DOHH2 (cell line): ENCODE results near the gene GHR.

Experiments
- H3F3A ChIP-seq: fragments of 200-600 bp; sonication (generic), shearing (Covaris generic); 2 replicates; pipeline ENCODE4 v1.6.0; 2016; ENCODE audit warnings: antibody characterized with exemption, mild to moderate bottlenecking; ENCODE audit not compliant: control insufficient read depth, insufficient read depth
- H3K27ac ChIP-seq: fragments of 200-600 bp; sonication (generic); 2 replicates; pipeline ENCODE4 v1.5.1; 2014; ENCODE audit warnings: low read depth, mild to moderate bottlenecking, low read length, moderate library complexity
- H3K27me3 ChIP-seq: fragments of 200-600 bp; sonication (generic); 2 replicates; pipeline ENCODE4 v1.6.1; 2014; ENCODE audit warnings: mild to moderate bottlenecking, low read length, mixed read lengths; ENCODE audit not compliant: control insufficient read depth
- H3K36me3 ChIP-seq: fragments of 200-600 bp; sonication (generic); 2 replicates; pipeline ENCODE4 v1.6.1; 2014; ENCODE audit warnings: mild to moderate bottlenecking, low read length, moderate library complexity, mixed read lengths; ENCODE audit not compliant: control insufficient read depth
- H3K4me1 ChIP-seq: fragments of 200-600 bp; sonication (generic); 2 replicates; pipeline ENCODE4 v1.6.1; 2014; ENCODE audit warnings: mild to moderate bottlenecking, low read length, mixed read lengths; ENCODE audit not compliant: control insufficient read depth
- H3K4me2 ChIP-seq: fragments of 200-600 bp; sonication (generic); 2 replicates; pipeline ENCODE4 v1.6.0; 2014; ENCODE audit warnings: mild to moderate bottlenecking, low read length, moderate library complexity
- H3K4me3 ChIP-seq: fragments of 200-600 bp; sonication (generic); 2 replicates; pipeline ENCODE4 v1.5.1; 2014; ENCODE audit warnings: mild to moderate bottlenecking, low read length, mixed read lengths
- H3K79me2 ChIP-seq: fragments of 200-600 bp; sonication (generic); 2 replicates; pipeline ENCODE4 v1.6.1; 2014; ENCODE audit warnings: mild to moderate bottlenecking, low read length, mixed read lengths; ENCODE audit not compliant: control insufficient read depth
- H3K9me2 ChIP-seq: fragments of 200-600 bp; sonication (generic); replicated peaks from 2 replicates; pipeline ENCODE4 v1.6.1; 2014; ENCODE audit warnings: mild to moderate bottlenecking, low read length, mixed read lengths; ENCODE audit not compliant: control insufficient read depth
- H3K9me3 ChIP-seq: fragments of 200-600 bp; sonication (generic); 2 replicates; pipeline ENCODE4 v1.6.1; 2014; ENCODE audit warnings: antibody characterized with exemption, low read length, mixed read lengths; ENCODE audit not compliant: control insufficient read depth, insufficient read depth
- H4K20me1 ChIP-seq: fragments of 200-600 bp; sonication (generic); 2 replicates; pipeline ENCODE4 v1.6.0; 2014; ENCODE audit warnings: low read depth, mild to moderate bottlenecking, antibody characterized with exemption, low read length, moderate library complexity; ENCODE audit not compliant: control insufficient read depth, insufficient read depth
- CTCF ChIP-seq: fragments of 200-600 bp; sonication (generic); IDR thresholded peaks from one replicate; pipeline ENCODE4 v1.5.1; 2014; ENCODE audit warnings: antibody characterized with exemption, mild to moderate bottlenecking, low read depth, low read length; ENCODE audit not compliant: poor library complexity, severe bottlenecking
- EZH2phosphoT487 ChIP-seq: fragments of 200-600 bp; sonication (generic); IDR thresholded peaks from 2 replicates; pipeline ENCODE4 v1.6.1; 2017; ENCODE audit warnings: borderline replicate concordance, mild to moderate bottlenecking, antibody characterized with exemption, low read length, moderate library complexity, mixed read lengths

Gene GHR

GRCh38 chr5:42516282-42517042 is 93.2 kb downstream of the GHR start:
- Histone ChIP-seq H3K27me3 (no peaks in the 10 kb centered on the region; the same call in none of the 2 replicates), H4K20me1 (no peaks in the 10 kb centered on the region), H3K36me3 (no peaks in the 10 kb centered on the region), H3K4me1 (no peaks in the 10 kb centered on the region), H3F3A (no peaks in the 10 kb centered on the region), H3K79me2 (no peaks in the 10 kb centered on the region), H3K9me2 (no peaks in the 10 kb centered on the region), H3K4me2 (no peak overlapping the region), H3K4me3 (no peak overlapping the region), H3K27ac (no peak overlapping the region), H3K9me3 (no peaks in the 10 kb centered on the region)
- TF ChIP-seq EZH2phosphoT487: no peak
- no peak for TF ChIP-seq CTCF

DNA sequence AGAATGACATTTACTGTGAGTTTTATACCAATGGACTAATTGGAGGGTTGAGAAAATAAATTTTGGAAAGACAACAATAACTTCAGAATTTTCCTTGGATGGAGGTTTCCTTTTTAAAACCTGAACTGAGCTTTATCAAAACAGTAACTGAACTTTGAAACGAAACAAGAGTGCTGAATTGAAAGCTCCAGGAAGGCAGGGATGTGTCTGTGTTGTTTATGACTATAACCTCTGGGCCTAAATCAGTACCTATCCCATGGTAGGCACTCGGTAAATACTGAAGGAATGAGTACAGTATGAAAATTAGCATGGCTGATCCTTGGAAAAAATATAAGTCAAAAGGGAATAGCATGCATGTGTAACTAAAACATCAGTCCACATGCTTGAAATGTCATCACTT is 93.9 kb downstream of the GHR start:
- Histone ChIP-seq H3K27ac (no peak overlapping the region), H3K4me3 (no peak overlapping the region), H3K4me1 (no peaks in the 10 kb centered on the region), H3K27me3 (no peaks in the 10 kb centered on the region; the same call in none of the 2 replicates), H3K4me2 (no peak overlapping the region), H3K9me2 (no peaks in the 10 kb centered on the region), H4K20me1 (no peaks in the 10 kb centered on the region), H3K36me3 (no peaks in the 10 kb centered on the region), H3F3A (no peaks in the 10 kb centered on the region), H3K79me2 (no peaks in the 10 kb centered on the region), H3K9me3 (no peaks in the 10 kb centered on the region)
- TF ChIP-seq CTCF (no peak), EZH2phosphoT487 (no peak)

- H4K20me1 ChIP-seq: no peaks in the 10 kb centered on the region
- no peak overlapping the region for H3K27ac ChIP-seq
- no peaks in the 10 kb centered on the region for H3K4me1 ChIP-seq
- no peak for TF ChIP-seq CTCF
- TF ChIP-seq EZH2phosphoT487: no peak
- H3K4me3 ChIP-seq: no peak overlapping the region
- H3K79me2 ChIP-seq: no peaks in the 10 kb centered on the region
- no peaks in the 10 kb centered on the region for H3K9me2 ChIP-seq
- H3K4me2 ChIP-seq: no peak overlapping the region
- no peaks in the 10 kb centered on the region for H3K9me3 ChIP-seq
- H3K27me3 ChIP-seq: no peaks in the 10 kb centered on the region; the same call in none of the 2 replicates
- no peaks in the 10 kb centered on the region for H3F3A ChIP-seq
- H3K36me3 ChIP-seq: no peaks in the 10 kb centered on the region
These were observed 95.5 kb downstream of the GHR start for GRCh38 chr5:42518595-42519221.
